Prostate gland (tissue), 2 donors: ENCODE data around the gene IFIT1B. TPM values are rescaled to one million over a fixed set of nuclear protein-coding genes. Genes with fewer than 3 reads are reported as not detected.
"Not testable (repeated sequence)": the region's sequence is repeated elsewhere in the genome, so short reads cannot be mapped to it uniquely, and the experiment has no call there.

Source experiments
- DNase-seq: peaks from one replicate; pipeline ENCODE4 v3.0.0-alpha.2; 2019; ENCODE audit warnings: low spot score
- H3K27ac ChIP-seq, 2 donors: fragments of 200-600 bp; sonication (generic); 2 replicates each; pipeline ENCODE4 v1.5.1; 2017 to 2019
- H3K27me3 ChIP-seq: fragments of 200-600 bp; sonication (generic); replicated peaks from 2 replicates; pipeline ENCODE4 v1.5.1; 2019; ENCODE audit not compliant: insufficient read depth
- H3K36me3 ChIP-seq, 2 donors: fragments of 200-600 bp; sonication (generic); 1 replicate in 1 of 2; 2 replicates in 1 of 2; pipeline versions ENCODE4 v1.5.1 to v1.8.1; 2017 to 2019
- H3K4me1 ChIP-seq: fragments of 200-600 bp; sonication (generic); replicated peaks from 2 replicates; pipeline ENCODE4 v1.5.1; 2019
- H3K4me3 ChIP-seq, 2 donors: fragments of 200-600 bp; sonication (generic); 2 replicates each; pipeline ENCODE4 v1.5.1; 2017 to 2019
- H3K9me3 ChIP-seq: fragments of 200-600 bp; sonication (generic); 2 replicates; pipeline ENCODE4 v1.5.1; 2017
- CTCF ChIP-seq, 4 experiments: fragments of 200-600 bp in 2 of 4; fragments of 450-650 bp in 2 of 4; sonication (generic) in 2 of 4; IDR thresholded peaks; 1 replicate in 3 of 4; 2 replicates in 1 of 4; pipeline ENCODE4 v1.5.1; 2016 to 2019; ENCODE audit warnings: antibody characterized with exemption in 4 of 4, mild to moderate bottlenecking in 2 of 4, moderate library complexity in 2 of 4
- POLR2A ChIP-seq: fragments of 450-650 bp; IDR thresholded peaks from one replicate; pipeline ENCODE4 v1.6.1; 2016; ENCODE audit warnings: antibody characterized with exemption, mild to moderate bottlenecking
- POLR2AphosphoS5 ChIP-seq: sonication (generic); formaldehyde crosslinking; IDR thresholded peaks from one replicate; pipeline ENCODE4 v1.6.1; 2017; ENCODE audit warnings: antibody characterized with exemption
- WGBS: methylation state at CpG from one replicate; pipeline ENCODE4 v1.1.5; 2018; 5-methylcytosine and 5-hydroxymethylcytosine counted together
- intact Hi-C: fragments of 100-400 bp; cut with DNase I; formaldehyde crosslinking; loops from one replicate; pipeline ENCODE4 v1.14.2; 2022
- total RNA-seq, 2 donors: library from RNA; depleted of rRNA; stranded (reverse); fragments of >200 nt; gene quantifications; one replicate each; pipeline ENCODE4 v1.1.0, GENCODE V29; 2016

Gene IFIT1B
- total RNA-seq, 2 donors from 2014 or later, result not detected

- Histone ChIP-seq H3K27me3 (no peaks in the 10 kb centered on the region), H3K9me3 (no peaks in the 10 kb centered on the region), H3K4me3 (no peak overlapping the region), H3K27ac (no peak overlapping the region), H3K4me1 (peaks cover 3% of the 10 kb centered on the region), H3K36me3 (no peaks in the 10 kb centered on the region)
- TF ChIP-seq POLR2A, result no peak
- TF ChIP-seq CTCF (IDR thresholded peaks at IDR 0.05), result peak in 2 of 4 experiments; percentile 41 to 49
- TF ChIP-seq POLR2AphosphoS5, result no peak
- intact Hi-C loops, result no loop called here
- no peak for DNase-seq
- WGBS, result 73% methylated on average over 1 of the region's 1 CpG
These were observed 11.4 kb downstream of the IFIT1B start for GRCh38 chr10:89389254-89389653.

- WGBS, result 86% methylated on average over 5 of the region's 5 CpGs
- no peak overlapping the region for H3K27ac ChIP-seq
These were observed 12.8 kb downstream of the IFIT1B start for GRCh38 chr10:89390476-89391225.

GRCh38 chr10:89391226-89391576 lies 13.3 kb downstream of the IFIT1B start:
- DNase-seq, H3K4me1 ChIP-seq, intact Hi-C loops, H3K27me3 ChIP-seq, H3K4me3 ChIP-seq, H3K36me3 ChIP-seq, H3K9me3 ChIP-seq: not testable (repeated sequence)
- H3K27ac ChIP-seq, result peak overlapping the region in 1 of 2 donors; percentile 72
- 94% methylated on average over 4 of the region's 4 CpGs for WGBS

More at GRCh38 chr10:89390476-89391225, 12.8 kb downstream of the IFIT1B start:
- Histone ChIP-seq H3K27me3 (no peaks in the 10 kb centered on the region), H3K4me3 (no peak overlapping the region), H3K36me3 (no peaks in the 10 kb centered on the region), H3K9me3 (no peaks in the 10 kb centered on the region), H3K4me1 (peaks cover 3% of the 10 kb centered on the region)
- intact Hi-C loops, result no loop called here
- no peak for DNase-seq
- TF ChIP-seq POLR2AphosphoS5 (no peak), POLR2A (no peak)

GRCh38 chr10:89391907-89392756 lies 14.3 kb downstream of the IFIT1B start, which contains the start of gene IFIT1:
TSS of gene IFIT1 (plus strand) at chr10:89392623. CDS start at chr10:89392713, 90 bp downstream.
- Histone ChIP-seq H3K27ac (peak within 1 kb of the TSS; percentile 72 to 80), H3K4me1 (peaks cover 3% of the 10 kb centered on the region), H3K4me3 (peak within 1 kb of the TSS; percentile 32 to 50), H3K27me3 (no peaks in the 10 kb centered on the region), H3K9me3 (no peaks in the 10 kb centered on the region), H3K36me3 (no peaks in the 10 kb centered on the region)
- peak; percentile 73 for DNase-seq
- 2% methylated on average over 8 of the region's 8 CpGs for WGBS
- intact Hi-C loops, result no loop called here
- TF ChIP-seq POLR2A, result peak; percentile 40
- TF ChIP-seq CTCF (IDR thresholded peaks at IDR 0.05), result no peak
- TF ChIP-seq POLR2AphosphoS5, result peak; percentile 88

GRCh38 chr10:89392974-89393373 lies 15.1 kb downstream of the IFIT1B start:
- H3K4me1 ChIP-seq, result peaks cover 3% of the 10 kb centered on the region
- no peaks in the 10 kb centered on the region for H3K9me3 ChIP-seq
- TF ChIP-seq POLR2A, result no peak
- intact Hi-C loops, result no loop called here
- WGBS, result 22% methylated on average over 2 of the region's 2 CpGs
- no peaks in the 10 kb centered on the region for H3K27me3 ChIP-seq
- peak; percentile 17 for DNase-seq
- peak overlapping the region; percentile 72 to 80 for H3K27ac ChIP-seq
- peak overlapping the region; percentile 32 to 50 for H3K4me3 ChIP-seq
- H3K36me3 ChIP-seq, result no peaks in the 10 kb centered on the region

- intact Hi-C loops, result no loop called here
- Histone ChIP-seq H3K9me3 (no peaks in the 10 kb centered on the region), H3K4me1 (peaks cover 3% of the 10 kb centered on the region), H3K27ac (peak overlapping the region in 1 of 2 donors; percentile 72), H3K27me3 (no peaks in the 10 kb centered on the region), H3K36me3 (no peaks in the 10 kb centered on the region), H3K4me3 (peak overlapping the region in 1 of 2 donors; percentile 50)
- DNase-seq, result no peak
- TF ChIP-seq CTCF (IDR thresholded peaks at IDR 0.05) (no peak), POLR2AphosphoS5 (no peak), POLR2A (no peak)
- 27% methylated on average over 3 of the region's 3 CpGs for WGBS
These were observed 16.0 kb downstream of the IFIT1B start for GRCh38 chr10:89393898-89394297.
